ENCODE measurements around the gene ADCY4. TPM values are rescaled to one million over a fixed set of nuclear protein-coding genes. Genes with fewer than 3 reads are reported as not detected.

ADCY4 gene
- polyA plus RNA-seq, 1 experiment: 6.8 TPM

GRCh38 chr14:24335461-24336171 lies 745 bp upstream of the ADCY4 start:
- ChIA-PET CTCF (interaction anchor here (1.2 to 16.8 kb wide), 8 partner anchors 11 to 106 kb away, joined by 3 to 491 read pairs (median 7); partner anchors contain the start of genes CBLN3, CIDEB, KHNYN and NFATC4), POLR2A (interaction anchor here (0.5 to 1.1 kb wide), 2 partner anchors 96 to 1035 kb away, joined by 3 to 4 read pairs; no protein-coding TSS in a partner anchor)
- no peak overlapping the region for H3K4me3 ChIP-seq (ENCODE audit: low read depth, low read length)
- H3K36me3 ChIP-seq (ENCODE audit: control insufficient read depth, insufficient read depth, low read length): no peaks in the 10 kb centered on the region
- H3K27me3 ChIP-seq (ENCODE audit: control insufficient read depth, insufficient read depth, low read length): peaks cover 5% of the 10 kb centered on the region
- TF ChIP-seq CTCF (IDR thresholded peaks at IDR 0.05; ENCODE audit: insufficient read depth, low read depth, low read length): no peak
- no peak for DNase-seq (ENCODE audit: low read depth)

- peak; percentile 84 for TF ChIP-seq CTCF (IDR thresholded peaks at IDR 0.05; ENCODE audit: insufficient read depth, low read depth, low read length)
- Histone ChIP-seq H3K27me3 (ENCODE audit: control insufficient read depth, insufficient read depth, low read length) (no peaks in the 10 kb centered on the region), H3K4me3 (ENCODE audit: low read depth, low read length) (no peak overlapping the region), H3K36me3 (ENCODE audit: control insufficient read depth, insufficient read depth, low read length) (no peaks in the 10 kb centered on the region; the same call in 1 of the 2 replicates)
- no peak for DNase-seq (ENCODE audit: low read depth)
- CTCF ChIA-PET: interaction anchor here (0.6 to 16.8 kb wide), 33 partner anchors 8 to 651 kb away, joined by 3 to 491 read pairs (median 8); partner anchors contain the start of genes CBLN3, CIDEB, DHRS1 and KHNYN
- POLR2A ChIA-PET: no interaction called here
These were observed 2.4 kb downstream of the ADCY4 start for GRCh38 chr14:24332268-24332993.

- DNase-seq (ENCODE audit: low read depth): no peak
- TF ChIP-seq CTCF (IDR thresholded peaks at IDR 0.05; ENCODE audit: insufficient read depth, low read depth, low read length): no peak
- H3K4me3 ChIP-seq (ENCODE audit: low read depth, low read length): no peak overlapping the region
- CTCF ChIA-PET: interaction anchor here (0.5 to 16.8 kb wide), 22 partner anchors 9 to 213 kb away, joined by 3 to 491 read pairs (median 12); partner anchors contain the start of genes CBLN3, CIDEB, KHNYN and LTB4R
- H3K27me3 ChIP-seq (ENCODE audit: control insufficient read depth, insufficient read depth, low read length): no peaks in the 10 kb centered on the region
- no peaks in the 10 kb centered on the region; the same call in 1 of the 2 replicates for H3K36me3 ChIP-seq (ENCODE audit: control insufficient read depth, insufficient read depth, low read length)
- POLR2A ChIA-PET: no interaction called here
These were observed 3.1 kb downstream of the ADCY4 start for GRCh38 chr14:24331731-24332267.

GRCh38 chr14:24330973-24331674 lies 3.7 kb downstream of the ADCY4 start:
- no peak for TF ChIP-seq CTCF (IDR thresholded peaks at IDR 0.05; ENCODE audit: insufficient read depth, low read depth, low read length)

More at GRCh38 chr14:24330973-24331674, 3.7 kb downstream of the ADCY4 start:
- DNase-seq (ENCODE audit: low read depth): no peak
- CTCF ChIA-PET: interaction anchor here (0.5 to 16.8 kb wide), 17 partner anchors 10 to 214 kb away, joined by 3 to 491 read pairs (median 28); partner anchors contain the start of genes CBLN3, CIDEB, IRF9 and KHNYN
- H3K27me3 ChIP-seq (ENCODE audit: control insufficient read depth, insufficient read depth, low read length): no peaks in the 10 kb centered on the region
- no peak overlapping the region for H3K4me3 ChIP-seq (ENCODE audit: low read depth, low read length)
- H3K36me3 ChIP-seq (ENCODE audit: control insufficient read depth, insufficient read depth, low read length): no peaks in the 10 kb centered on the region; the same call in 1 of the 2 replicates
- POLR2A ChIA-PET: no interaction called here

All from BJ (cell line).